WTC11 (cell line): Measurements from ENCODE around the gene CCDC134. TPM values are rescaled to one million over a fixed set of nuclear protein-coding genes. Genes with fewer than 3 reads are reported as not detected.
A peak's percentile ranks its signal among the peaks of the same experiment; 100 is the strongest.

Source experiments
- ATF1 ChIP-seq: sonication (generic); formaldehyde crosslinking; IDR thresholded peaks from 2 replicates; pipeline ENCODE4 v1.8.1; 2023; ENCODE audit warnings: mild to moderate bottlenecking, moderate library complexity, missing genetic modification reagents
- ATF2 ChIP-seq: sonication (generic); formaldehyde crosslinking; IDR thresholded peaks from 2 replicates; pipeline ENCODE4 v1.8.1; 2022; ENCODE audit warnings: low read depth, missing genetic modification reagents, borderline replicate concordance
- E2F1 ChIP-seq: sonication (generic); formaldehyde crosslinking; IDR thresholded peaks from 2 replicates; pipeline ENCODE4 v1.8.0; 2022; ENCODE audit warnings: mild to moderate bottlenecking, missing genetic modification reagents
- E2F5 ChIP-seq: sonication (generic); formaldehyde crosslinking; IDR thresholded peaks from 2 replicates; pipeline ENCODE4 v1.8.1; 2022; ENCODE audit warnings: mild to moderate bottlenecking, moderate library complexity, missing genetic modification reagents
- EMX1 ChIP-seq: fragments of 250-450 bp; sonication (Bioruptor Pico); IDR thresholded peaks from 2 replicates; pipeline ENCODE4 v1.8.0; 2021; ENCODE audit warnings: mild to moderate bottlenecking
- ESRRA ChIP-seq: sonication (generic); formaldehyde crosslinking; IDR thresholded peaks from 2 replicates; pipeline ENCODE4 v1.8.1; 2022; ENCODE audit warnings: mild to moderate bottlenecking, missing genetic modification reagents, borderline replicate concordance
- FOXJ3 ChIP-seq: sonication (generic); formaldehyde crosslinking; IDR thresholded peaks from 2 replicates; pipeline ENCODE4 v1.9.0; 2021; ENCODE audit warnings: missing genetic modification reagents, mild to moderate bottlenecking, borderline replicate concordance
- FOXP1 ChIP-seq: sonication (generic); formaldehyde crosslinking; IDR thresholded peaks from 2 replicates; pipeline ENCODE4 v1.8.0; 2022; ENCODE audit warnings: missing genetic modification reagents, mild to moderate bottlenecking, moderate library complexity, borderline replicate concordance
- FOXP4 ChIP-seq: sonication (generic); formaldehyde crosslinking; IDR thresholded peaks from 2 replicates; pipeline ENCODE4 v1.8.0; 2022; ENCODE audit warnings: mild to moderate bottlenecking, missing genetic modification reagents
- GABPB1 ChIP-seq: sonication (generic); formaldehyde crosslinking; IDR thresholded peaks from 2 replicates; pipeline ENCODE4 v1.8.1; 2023; ENCODE audit warnings: mild to moderate bottlenecking, missing genetic modification reagents
- GRHL2 ChIP-seq: fragments of 250-450 bp; sonication (Bioruptor Pico); IDR thresholded peaks from 2 replicates; pipeline ENCODE4 v1.8.0; 2022; ENCODE audit warnings: mild to moderate bottlenecking, moderate library complexity; ENCODE audit not compliant: insufficient replicate concordance, severe bottlenecking
- GTF2I ChIP-seq: fragments of 250-450 bp; sonication (Bioruptor Pico); conservative IDR thresholded peaks from 2 replicates; pipeline ENCODE4 v1.4.0; 2021; ENCODE audit warnings: mild to moderate bottlenecking
- IRF2 ChIP-seq: sonication (generic); formaldehyde crosslinking; IDR thresholded peaks from 2 replicates; pipeline ENCODE4 v1.8.0; 2022; ENCODE audit warnings: low read depth, missing genetic modification reagents, borderline replicate concordance
- JUN ChIP-seq: sonication (generic); formaldehyde crosslinking; IDR thresholded peaks from 2 replicates; pipeline ENCODE4 v1.8.0; 2023; ENCODE audit warnings: mild to moderate bottlenecking, missing genetic modification reagents
- KAT7 ChIP-seq: sonication (generic); formaldehyde crosslinking; IDR thresholded peaks from 2 replicates; pipeline ENCODE4 v1.8.1; 2023; ENCODE audit warnings: missing genetic modification reagents, mild to moderate bottlenecking, borderline replicate concordance
- MAX ChIP-seq: sonication (generic); formaldehyde crosslinking; IDR thresholded peaks from 2 replicates; pipeline ENCODE4 v1.8.0; 2022; ENCODE audit warnings: mild to moderate bottlenecking, missing genetic modification reagents
- MXD4 ChIP-seq: fragments of 250-450 bp; sonication (Bioruptor Pico); IDR thresholded peaks from 2 replicates; pipeline ENCODE4 v1.8.0; 2021; ENCODE audit warnings: mild to moderate bottlenecking, moderate library complexity, borderline replicate concordance
- NFYB ChIP-seq: sonication (generic); formaldehyde crosslinking; conservative IDR thresholded peaks from 2 replicates; pipeline ENCODE4 v1.8.0; 2022; ENCODE audit warnings: low read depth, missing genetic modification reagents
- PRRX2 ChIP-seq: fragments of 250-450 bp; sonication (Bioruptor Pico); IDR thresholded peaks from 2 replicates; pipeline ENCODE4 v1.8.0; 2021; ENCODE audit warnings: mild to moderate bottlenecking
- RELA ChIP-seq: sonication (generic); formaldehyde crosslinking; IDR thresholded peaks from 2 replicates; pipeline ENCODE4 v1.8.1; 2022; ENCODE audit warnings: missing genetic modification reagents, mild to moderate bottlenecking, borderline replicate concordance
- RORB ChIP-seq: fragments of 250-450 bp; sonication (Bioruptor Pico); IDR thresholded peaks from 2 replicates; pipeline ENCODE4 v1.9.0; 2021; ENCODE audit warnings: mild to moderate bottlenecking
- SMAD3 ChIP-seq: sonication (generic); formaldehyde crosslinking; IDR thresholded peaks from 2 replicates; pipeline ENCODE4 v1.8.0; 2022; ENCODE audit warnings: missing genetic modification reagents, mild to moderate bottlenecking, borderline replicate concordance
- SMAD4 ChIP-seq: sonication (generic); formaldehyde crosslinking; IDR thresholded peaks from 2 replicates; pipeline ENCODE4 v1.8.0; 2022; ENCODE audit warnings: mild to moderate bottlenecking, missing genetic modification reagents
- SP1 ChIP-seq: sonication (generic); formaldehyde crosslinking; conservative IDR thresholded peaks from 2 replicates; pipeline ENCODE4 v1.8.1; 2022; ENCODE audit warnings: missing genetic modification reagents
- TEAD4 ChIP-seq: sonication (generic); formaldehyde crosslinking; IDR thresholded peaks from 2 replicates; pipeline ENCODE4 v1.8.0; 2022; ENCODE audit warnings: mild to moderate bottlenecking, missing genetic modification reagents
- USF2 ChIP-seq: sonication (generic); formaldehyde crosslinking; IDR thresholded peaks from 2 replicates; pipeline ENCODE4 v1.8.1; 2023; ENCODE audit warnings: mild to moderate bottlenecking, missing genetic modification reagents, moderate library complexity
- ZBTB21 ChIP-seq: sonication (generic); formaldehyde crosslinking; IDR thresholded peaks from 2 replicates; pipeline ENCODE4 v1.8.1; 2023; ENCODE audit warnings: mild to moderate bottlenecking, missing genetic modification reagents, borderline replicate concordance
- ZBTB43 ChIP-seq: sonication (generic); formaldehyde crosslinking; IDR thresholded peaks from 2 replicates; pipeline ENCODE4 v1.8.1; 2023; ENCODE audit warnings: mild to moderate bottlenecking, missing genetic modification reagents
- ZNF121 ChIP-seq: sonication (generic); formaldehyde crosslinking; IDR thresholded peaks from 2 replicates; pipeline ENCODE4 v1.8.0; 2023; ENCODE audit warnings: missing genetic modification reagents
- ZNF263 ChIP-seq: sonication (generic); formaldehyde crosslinking; IDR thresholded peaks from 2 replicates; pipeline ENCODE4 v1.8.1; 2022; ENCODE audit warnings: low read depth, mild to moderate bottlenecking, moderate library complexity, missing genetic modification reagents
- ZNF317 ChIP-seq: sonication (generic); formaldehyde crosslinking; IDR thresholded peaks from 2 replicates; pipeline ENCODE4 v1.8.1; 2023; ENCODE audit warnings: low read depth, mild to moderate bottlenecking, moderate library complexity, missing genetic modification reagents, borderline replicate concordance
- ZNF423 ChIP-seq: fragments of 250-450 bp; sonication (Bioruptor Pico); IDR thresholded peaks from 2 replicates; pipeline ENCODE4 v2.1.2; 2022; ENCODE audit warnings: mild to moderate bottlenecking, moderate library complexity
- ZNF671 ChIP-seq: fragments of 250-450 bp; sonication (Bioruptor Pico); IDR thresholded peaks from 2 replicates; pipeline ENCODE4 v1.8.0; 2021; ENCODE audit warnings: mild to moderate bottlenecking
- total RNA-seq: library from RNA; stranded (reverse); gene quantifications from 3 replicates; pipeline ENCODE4 v1.2.3, GENCODE V29; 2021

Gene CCDC134
- total RNA-seq, 1 experiment from 2014 or later: 19.0 TPM

- no peak for TF ChIP-seq E2F1 (CRISPR knock-in tag)
- TF ChIP-seq GTF2I (CRISPR knock-in tag): no peak
- TF ChIP-seq FOXP4 (CRISPR knock-in tag): peak; percentile 76
- no peak for TF ChIP-seq ZNF263
- TF ChIP-seq EMX1 (CRISPR knock-in tag): no peak
- TF ChIP-seq ZNF671 (CRISPR knock-in tag): no peak
- TF ChIP-seq ZNF317 (CRISPR knock-in tag): no peak
- no peak for TF ChIP-seq IRF2 (CRISPR knock-in tag)
- peak; percentile 48; the same call in 1 of the 2 replicates for TF ChIP-seq SMAD3 (CRISPR knock-in tag)
- 0 out of 2 replicates have a peak, but pooled peaks have one; percentile 72 for TF ChIP-seq KAT7 (CRISPR knock-in tag)
- no peak for TF ChIP-seq RORB (CRISPR knock-in tag)
- TF ChIP-seq GABPB1 (CRISPR knock-in tag): peak; percentile 62; the same call in 1 of the 2 replicates
- TF ChIP-seq GRHL2 (CRISPR knock-in tag): no peak
- TF ChIP-seq ATF2 (CRISPR knock-in tag): no peak
- TF ChIP-seq MAX (CRISPR knock-in tag): peak; percentile 89
- no peak for TF ChIP-seq JUN (CRISPR knock-in tag)
- TF ChIP-seq ZBTB43 (CRISPR knock-in tag): no peak
- peak; percentile 85 for TF ChIP-seq NFYB (CRISPR knock-in tag)
- no peak for TF ChIP-seq ZNF423 (CRISPR knock-in tag)
- TF ChIP-seq TEAD4 (CRISPR knock-in tag): no peak
- TF ChIP-seq ZNF121 (CRISPR knock-in tag): 0 out of 2 replicates have a peak, but pooled peaks have one; percentile 18
- TF ChIP-seq ZBTB21 (CRISPR knock-in tag): peak; percentile 92
- peak; percentile 86 for TF ChIP-seq SP1 (CRISPR knock-in tag)
- TF ChIP-seq MXD4: no peak
- TF ChIP-seq FOXP1 (CRISPR knock-in tag): peak; percentile 80
- TF ChIP-seq FOXJ3: no peak
- no peak for TF ChIP-seq ATF1 (CRISPR knock-in tag)
- TF ChIP-seq USF2 (CRISPR knock-in tag): 0 out of 2 replicates have a peak, but pooled peaks have one; percentile 20
- no peak; the same call in 1 of the 2 replicates for TF ChIP-seq RELA
- no peak for TF ChIP-seq PRRX2 (CRISPR knock-in tag)
- no peak; the same call in 1 of the 2 replicates for TF ChIP-seq E2F5 (CRISPR knock-in tag)
- TF ChIP-seq SMAD4 (CRISPR knock-in tag): no peak
- TF ChIP-seq ESRRA (CRISPR knock-in tag): peak; percentile 86; the same call in 1 of the 2 replicates
Observed at GRCh38 chr22:41800348-41801146, at the start of gene CCDC134 (continued).
